Suprapubic skin (tissue), 4 donors: ENCODE measurements around the gene URI1. TPM values are rescaled to one million over a fixed set of nuclear protein-coding genes. Genes with fewer than 3 reads are reported as not detected.
"Not testable (repeated sequence)": the region's sequence is repeated elsewhere in the genome, so short reads cannot be mapped to it uniquely, and the experiment has no call there.

Source experiments
- DNase-seq, 2 donors: peaks; one replicate each; pipeline ENCODE4 v3.0.0-alpha.2; 2019; ENCODE audit warnings: low spot score in 2 of 2
- H3K27ac ChIP-seq: fragments of 200-600 bp; sonication (generic); one replicate; pipeline ENCODE4 v1.5.1; 2019
- H3K27me3 ChIP-seq: fragments of 200-600 bp; sonication (generic); one replicate; pipeline ENCODE4 v1.5.1; 2019
- H3K36me3 ChIP-seq: fragments of 200-600 bp; sonication (generic); one replicate; pipeline ENCODE4 v1.5.1; 2019
- H3K4me1 ChIP-seq: fragments of 200-600 bp; sonication (generic); one replicate; pipeline ENCODE4 v1.5.1; 2019
- H3K4me3 ChIP-seq: fragments of 200-600 bp; sonication (generic); one replicate; pipeline ENCODE4 v1.5.1; 2019; ENCODE audit warnings: mild to moderate bottlenecking
- H3K9me3 ChIP-seq: fragments of 200-600 bp; sonication (generic); one replicate; pipeline ENCODE4 v1.5.1; 2019
- CTCF ChIP-seq, 2 donors: fragments of 200-600 bp in 1 of 2; fragments of 450-650 bp in 1 of 2; sonication (generic) in 1 of 2; IDR thresholded peaks; one replicate each; pipeline ENCODE4 v1.5.1; 2016 to 2019; ENCODE audit warnings: antibody characterized with exemption in 2 of 2, mild to moderate bottlenecking in 1 of 2, moderate library complexity in 1 of 2
- EP300 ChIP-seq: sonication (generic); formaldehyde crosslinking; IDR thresholded peaks from one replicate; pipeline ENCODE4 v1.6.1; 2017; ENCODE audit warnings: antibody characterized with exemption
- POLR2A ChIP-seq, 2 donors: fragments of 450-650 bp; IDR thresholded peaks; one replicate each; pipeline ENCODE4 v1.6.1; 2017; ENCODE audit warnings: antibody characterized with exemption in 2 of 2, mild to moderate bottlenecking in 2 of 2, moderate library complexity in 2 of 2
- POLR2AphosphoS5 ChIP-seq, 3 donors: sonication (generic); formaldehyde crosslinking; IDR thresholded peaks; one replicate each; pipeline ENCODE4 v1.6.1; 2017; ENCODE audit warnings: antibody characterized with exemption in 3 of 3
- WGBS: methylation state at CpG from one replicate; pipeline ENCODE4 v1.1.5; 2018; 5-methylcytosine and 5-hydroxymethylcytosine counted together
- total RNA-seq, 4 donors: library from RNA; depleted of rRNA; stranded (reverse); fragments of >200 nt; gene quantifications; one replicate each; pipeline ENCODE4 v1.1.0, GENCODE V29; 2016

The URI1 gene
- total RNA-seq, 4 donors from 2014 or later = 43.8 to 71.2 (median 58.8) TPM

GRCh38 chr19:29946645-29947044 is 4.6 kb downstream of the URI1 start:
- WGBS = 72% methylated on average over 2 of the region's 2 CpGs
- no peak overlapping the region for H3K4me3 ChIP-seq
- TF ChIP-seq POLR2A (IDR thresholded peaks at IDR 0.05) = no peak
- TF ChIP-seq POLR2AphosphoS5 (IDR thresholded peaks at IDR 0.05) = no peak
- TF ChIP-seq EP300 = no peak
- no peak for TF ChIP-seq CTCF (IDR thresholded peaks at IDR 0.05)
- H3K36me3 ChIP-seq = no peaks in the 10 kb centered on the region
- no peak for DNase-seq
- peaks cover 55% of the 10 kb centered on the region for H3K4me1 ChIP-seq
- no peaks in the 10 kb centered on the region for H3K27me3 ChIP-seq
- no peaks in the 10 kb centered on the region for H3K9me3 ChIP-seq
- no peak overlapping the region for H3K27ac ChIP-seq

GRCh38 chr19:29947871-29948270 is 5.8 kb downstream of the URI1 start:
- H3K9me3 ChIP-seq = no peaks in the 10 kb centered on the region
- 67% methylated on average over 2 of the region's 2 CpGs for WGBS
- H3K4me1 ChIP-seq = peaks cover 53% of the 10 kb centered on the region
- no peak overlapping the region for H3K4me3 ChIP-seq
- no peaks in the 10 kb centered on the region for H3K36me3 ChIP-seq
- TF ChIP-seq POLR2A (IDR thresholded peaks at IDR 0.05) = no peak
- no peak for TF ChIP-seq EP300
- no peak for TF ChIP-seq POLR2AphosphoS5 (IDR thresholded peaks at IDR 0.05)
- TF ChIP-seq CTCF (IDR thresholded peaks at IDR 0.05) = no peak
- no peak overlapping the region for H3K27ac ChIP-seq
- no peak for DNase-seq
- H3K27me3 ChIP-seq = no peaks in the 10 kb centered on the region

GRCh38 chr19:29948759-29949470 is 6.9 kb downstream of the URI1 start:
- not testable (repeated sequence) for H3K4me3 ChIP-seq, H3K36me3 ChIP-seq, H3K27me3 ChIP-seq, DNase-seq, H3K9me3 ChIP-seq, H3K27ac ChIP-seq
- peaks cover 42% of the 10 kb centered on the region for H3K4me1 ChIP-seq
- WGBS = 86% methylated on average over 15 of the region's 57 CpGs

GRCh38 chr19:29952177-29952576 is 10.1 kb downstream of the URI1 start:
- Histone ChIP-seq H3K9me3 (no peaks in the 10 kb centered on the region), H3K4me1 (peaks cover 10% of the 10 kb centered on the region), H3K27me3 (no peaks in the 10 kb centered on the region), H3K27ac (no peak overlapping the region), H3K36me3 (no peaks in the 10 kb centered on the region), H3K4me3 (no peak overlapping the region)
- TF ChIP-seq POLR2A (IDR thresholded peaks at IDR 0.05) (no peak), CTCF (IDR thresholded peaks at IDR 0.05) (no peak), POLR2AphosphoS5 (IDR thresholded peaks at IDR 0.05) (no peak), EP300 (no peak)
- 73% methylated on average over 1 of the region's 1 CpG for WGBS
- no peak for DNase-seq

GRCh38 chr19:29952646-29953045 is 10.6 kb downstream of the URI1 start:
- TF ChIP-seq POLR2AphosphoS5 (IDR thresholded peaks at IDR 0.05) (no peak), CTCF (IDR thresholded peaks at IDR 0.05) (no peak), POLR2A (IDR thresholded peaks at IDR 0.05) (no peak), EP300 (no peak)
- H3K4me1 ChIP-seq = peaks cover 6% of the 10 kb centered on the region
- no peaks in the 10 kb centered on the region for H3K36me3 ChIP-seq
- H3K9me3 ChIP-seq = no peaks in the 10 kb centered on the region
- no peaks in the 10 kb centered on the region for H3K27me3 ChIP-seq
- H3K27ac ChIP-seq = no peak overlapping the region
- DNase-seq = no peak
- no peak overlapping the region for H3K4me3 ChIP-seq
- WGBS = 70% methylated on average over 4 of the region's 4 CpGs
